HG03575 (cell line): ENCODE results near the gene MYH15.

ENCODE experiments used
- ATAC-seq: cut with Tn5 transposase; IDR thresholded peaks from one replicate; pipeline ENCODE4 v1.9.1; 2021; ENCODE audit not compliant: unreplicated experiment, insufficient number of reproducible peaks, low FRiP score; ENCODE audit errors: extremely low read depth

MYH15 gene

DNA sequence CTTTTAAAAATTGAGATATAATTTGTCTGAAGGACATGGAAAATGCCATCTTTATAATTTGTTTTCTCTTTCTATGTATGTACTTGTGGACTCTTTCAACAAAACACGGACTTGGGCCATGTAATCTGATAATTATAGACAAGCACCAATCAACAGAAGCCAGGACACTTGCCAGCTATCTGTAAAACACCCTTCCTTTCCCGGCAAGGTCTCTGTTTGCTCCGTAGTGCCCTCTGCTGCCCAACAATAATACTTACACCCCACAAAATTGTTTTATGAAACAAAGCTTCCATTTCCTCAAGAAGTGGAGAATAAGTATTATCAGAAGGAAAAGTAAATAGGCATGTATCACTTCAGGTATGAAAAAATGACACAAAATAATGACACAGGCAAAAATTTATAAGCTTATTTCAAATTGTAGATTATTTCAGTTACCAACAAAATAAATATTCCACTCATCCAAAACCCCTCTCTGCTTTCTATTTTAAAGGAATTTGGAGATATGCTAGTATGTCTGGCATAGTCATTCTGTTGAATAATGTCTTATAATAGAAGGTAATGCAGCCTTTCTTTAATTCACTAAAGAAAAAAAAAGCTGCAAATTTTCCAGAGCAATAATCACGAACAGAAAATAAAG lies 32.8 kb downstream of the MYH15 start:
- no peak for ATAC-seq

GRCh38 chr3:108475220-108475782 lies 35.1 kb downstream of the MYH15 start:
- ATAC-seq, result no peak

DNA sequence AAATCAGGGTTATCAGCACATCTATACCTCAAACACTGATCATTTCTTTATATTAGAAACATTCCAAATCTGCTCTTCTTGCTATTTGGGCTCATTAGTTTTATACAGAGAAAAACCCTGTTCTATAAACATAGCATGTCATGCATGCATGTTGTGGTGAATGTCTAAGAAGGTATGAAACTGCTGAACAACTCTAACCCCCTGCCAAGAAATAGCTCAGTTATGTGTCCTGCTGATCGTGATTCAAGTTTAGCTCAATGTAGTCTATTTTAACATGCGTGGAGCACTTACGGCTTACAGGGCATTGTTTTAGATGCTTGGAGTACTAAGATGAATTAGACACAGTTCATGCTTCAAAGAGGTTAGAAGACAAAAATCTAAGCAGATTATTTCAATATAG lies 35.8 kb downstream of the MYH15 start:
- no peak for ATAC-seq

DNA sequence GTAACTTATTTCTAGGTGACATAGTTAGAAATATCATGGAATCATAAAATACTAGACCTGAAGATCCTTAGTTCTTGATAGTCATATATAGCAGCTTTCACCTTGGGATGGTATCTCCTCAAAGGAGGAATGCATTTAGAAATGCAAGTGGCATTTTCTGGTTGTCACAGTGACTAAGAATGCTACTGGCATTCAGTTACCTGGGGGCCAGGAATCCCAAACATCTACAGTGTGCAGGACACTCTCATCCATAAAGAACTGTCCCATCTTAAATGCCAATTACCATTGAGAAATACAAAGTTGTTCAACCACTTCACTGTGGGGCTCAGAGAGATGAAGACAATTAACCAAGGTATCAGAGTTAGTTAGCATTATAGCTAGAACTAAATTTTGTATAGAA lies 36.7 kb downstream of the MYH15 start:
- ATAC-seq, result no peak

DNA sequence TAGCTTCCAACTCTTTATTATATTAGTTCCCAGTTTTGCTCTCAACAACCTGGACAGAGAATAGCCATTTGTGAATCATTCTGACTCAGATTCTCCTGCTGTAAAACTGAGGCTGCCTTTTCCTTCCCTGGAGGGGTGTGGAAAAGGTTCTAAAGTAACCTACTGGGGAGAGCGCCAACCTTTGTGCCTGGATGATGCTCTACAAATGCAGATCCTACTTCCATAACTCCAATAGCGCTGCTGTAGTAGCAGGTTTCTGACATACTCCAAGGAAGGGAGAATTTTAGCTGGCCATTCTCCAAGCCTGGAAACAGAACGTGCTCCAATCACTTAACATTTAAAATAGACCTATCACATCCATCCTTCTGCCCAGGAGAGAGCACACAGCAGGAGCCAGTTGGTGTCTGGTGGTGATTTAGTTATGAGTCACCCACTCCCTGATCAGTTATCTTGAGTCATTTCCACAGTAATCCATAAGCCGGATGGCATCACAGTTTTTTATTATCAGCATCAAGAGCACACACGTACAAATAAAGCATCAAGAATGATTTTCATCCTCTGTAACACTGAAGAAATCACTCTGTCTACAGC lies 38.3 kb downstream of the MYH15 start:
- no peak for ATAC-seq

GRCh38 chr3:108471426-108471825 lies 39.0 kb downstream of the MYH15 start:
- no peak for ATAC-seq

- no peak for ATAC-seq
Measured at GRCh38 chr3:108469126-108469525, 41.3 kb downstream of the MYH15 start.

GRCh38 chr3:108468577-108468976 lies 41.8 kb downstream of the MYH15 start:
- ATAC-seq, result no peak

DNA sequence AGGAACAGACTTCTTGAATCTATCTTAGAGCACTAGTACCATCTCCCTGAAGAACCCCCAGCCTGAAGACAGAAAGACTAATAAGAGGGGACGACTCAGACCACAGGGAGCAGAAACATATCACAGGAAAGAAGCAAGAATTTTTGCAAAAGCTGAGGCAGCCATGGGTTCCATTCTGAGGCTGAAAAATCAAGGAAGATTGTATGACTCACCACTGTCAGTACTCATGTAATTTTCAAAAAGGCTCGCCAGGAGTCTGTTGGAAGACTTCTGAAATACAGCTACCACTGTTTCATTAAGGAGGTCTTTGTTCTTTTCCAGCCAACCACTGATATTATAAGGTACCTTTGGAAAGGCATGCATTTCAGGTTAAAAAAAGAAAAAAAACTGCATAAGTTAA lies 47.5 kb downstream of the MYH15 start:
- ATAC-seq, result no peak

GRCh38 chr3:108461661-108462111 lies 48.7 kb downstream of the MYH15 start:
- ATAC-seq, result no peak

GRCh38 chr3:108459225-108459624 lies 51.2 kb downstream of the MYH15 start:
- ATAC-seq, result no peak

- ATAC-seq, result no peak
Measured at GRCh38 chr3:108455212-108455705, 55.1 kb downstream of the MYH15 start.

DNA sequence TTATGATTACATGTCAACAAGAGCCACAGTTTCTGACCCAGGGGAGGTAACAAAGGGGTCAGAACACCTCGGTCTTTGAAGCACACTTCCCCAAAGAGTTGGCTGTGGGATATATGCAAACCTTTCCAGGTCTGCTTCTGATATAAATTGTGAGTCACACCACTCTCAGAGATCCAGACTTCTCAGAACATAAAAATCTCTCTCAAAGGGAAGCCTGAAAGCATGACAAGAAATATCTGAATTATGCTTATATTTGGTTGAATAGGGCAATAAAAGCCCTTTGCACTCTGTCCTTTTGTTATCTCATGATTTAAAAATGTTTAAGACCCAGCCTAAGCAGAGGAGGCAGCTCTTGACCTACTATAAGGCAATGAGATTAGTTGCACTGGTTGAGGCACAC lies 56.8 kb downstream of the MYH15 start:
- ATAC-seq, result no peak

- ATAC-seq, result no peak
Measured at GRCh38 chr3:108450444-108450843, 60.0 kb downstream of the MYH15 start.

- no peak for ATAC-seq
Measured at GRCh38 chr3:108448593-108448992, 61.8 kb downstream of the MYH15 start.

- no peak for ATAC-seq
Measured at GRCh38 chr3:108447096-108447847, 63.1 kb downstream of the MYH15 start.

DNA sequence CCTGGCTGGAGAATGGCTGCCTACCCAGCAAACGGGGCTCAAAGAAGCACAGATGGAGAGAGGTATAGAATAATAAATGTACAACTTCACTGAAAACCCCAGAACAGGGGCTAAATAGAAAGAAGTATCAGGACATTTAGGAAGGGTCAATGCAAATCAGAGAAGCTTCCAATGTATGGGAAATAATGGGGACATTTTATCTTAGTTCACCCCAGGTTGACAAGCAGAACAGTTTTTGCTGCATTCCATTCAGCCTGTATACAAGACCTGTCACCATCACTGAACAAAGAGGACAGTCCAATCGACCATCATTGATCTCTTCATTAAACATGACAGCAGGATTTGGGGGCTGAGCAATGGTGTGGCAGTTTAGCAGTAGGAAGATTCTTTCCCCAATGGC lies 68.1 kb downstream of the MYH15 start:
- ATAC-seq, result no peak

- ATAC-seq, result no peak
Measured at GRCh38 chr3:108441518-108441917, 68.9 kb downstream of the MYH15 start.

DNA sequence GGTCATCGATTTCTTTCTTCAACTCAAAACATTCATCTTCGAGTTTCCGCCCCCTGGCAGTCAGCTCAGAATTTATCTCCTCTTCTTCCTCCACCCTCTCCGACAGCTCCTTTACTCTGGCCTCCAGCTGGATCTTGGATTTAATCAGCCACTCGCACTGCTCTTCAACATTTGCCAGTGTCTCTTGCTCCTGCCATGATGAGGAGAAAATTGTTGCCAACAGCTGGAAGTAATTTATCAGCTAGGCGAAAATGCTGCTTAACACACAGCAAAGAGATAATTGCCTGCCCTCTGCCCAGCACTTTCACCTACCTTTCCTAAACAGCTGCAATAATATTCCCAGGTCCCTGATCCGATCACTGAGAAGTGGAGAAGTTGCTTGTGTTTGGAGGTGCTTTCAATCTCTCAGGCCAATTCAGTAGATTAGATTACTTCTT lies 69.3 kb downstream of the MYH15 start:
- no peak for ATAC-seq

DNA sequence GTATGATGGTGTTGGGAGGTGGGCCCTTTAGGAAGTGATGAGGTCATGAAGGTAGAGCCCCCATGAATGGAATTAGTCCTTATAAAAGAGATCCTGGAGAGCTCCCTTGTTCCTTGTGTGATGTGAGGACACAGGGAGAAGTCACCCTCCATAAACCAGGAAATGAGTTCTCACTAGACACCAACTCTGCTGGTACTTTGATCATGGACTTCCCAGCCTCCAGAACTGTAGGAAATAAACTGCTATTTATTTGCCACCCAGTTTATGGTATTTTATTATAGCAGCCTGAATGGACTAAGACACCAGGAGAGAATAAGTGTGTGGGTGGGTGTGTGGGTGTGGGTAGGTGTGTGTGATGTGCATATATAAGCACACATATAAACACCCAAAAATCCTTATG lies 71.9 kb downstream of the MYH15 start:
- no peak for ATAC-seq
